HG02938 (cell line): ENCODE data around the gene GAD2.

Experiments
- ATAC-seq: cut with Tn5 transposase; IDR thresholded peaks from one replicate; pipeline ENCODE4 v1.9.1; 2021; ENCODE audit warnings: mild to moderate bottlenecking, moderate library complexity; ENCODE audit not compliant: unreplicated experiment

GAD2 gene

DNA sequence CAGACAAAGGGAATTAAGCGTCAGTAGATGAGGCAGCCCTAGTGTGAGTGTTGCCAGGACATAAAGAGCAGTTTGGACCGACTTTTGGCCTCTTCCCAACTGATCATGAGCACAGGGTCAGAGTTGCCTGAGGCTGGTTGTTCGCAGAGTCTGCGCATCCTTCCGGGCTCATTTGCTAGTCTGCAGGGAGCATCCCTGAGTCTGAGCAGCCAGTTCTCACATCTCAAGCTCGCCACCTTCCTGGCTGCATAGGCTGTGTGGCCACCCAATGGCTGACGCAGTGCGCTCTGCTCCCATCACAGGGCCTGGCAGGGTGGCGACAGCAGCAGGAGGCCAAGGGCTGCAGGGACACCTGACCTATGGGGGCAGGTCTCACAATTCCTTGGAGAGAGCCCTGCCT, 5.0 kb downstream of the GAD2 start:
- no peak for ATAC-seq

DNA sequence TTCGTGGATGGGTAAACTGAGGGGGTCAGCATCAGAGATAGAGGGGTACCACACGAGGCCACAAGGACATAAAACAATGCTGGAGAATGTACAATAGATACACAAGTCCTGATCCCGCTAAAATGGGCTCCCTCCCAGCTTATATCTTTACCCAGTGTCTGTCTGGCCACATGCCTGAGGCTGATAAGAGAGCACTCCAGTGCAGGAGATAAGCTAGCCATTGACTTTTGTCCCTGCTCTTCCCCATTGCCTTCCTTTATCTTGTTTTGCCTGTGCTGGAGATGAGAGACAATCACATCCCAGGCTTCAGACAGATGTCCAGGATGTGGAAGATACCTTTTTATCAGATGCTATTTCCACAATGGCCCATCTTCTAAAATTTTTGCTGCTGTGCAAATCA, 6.0 kb downstream of the GAD2 start:
- ATAC-seq: no peak

DNA sequence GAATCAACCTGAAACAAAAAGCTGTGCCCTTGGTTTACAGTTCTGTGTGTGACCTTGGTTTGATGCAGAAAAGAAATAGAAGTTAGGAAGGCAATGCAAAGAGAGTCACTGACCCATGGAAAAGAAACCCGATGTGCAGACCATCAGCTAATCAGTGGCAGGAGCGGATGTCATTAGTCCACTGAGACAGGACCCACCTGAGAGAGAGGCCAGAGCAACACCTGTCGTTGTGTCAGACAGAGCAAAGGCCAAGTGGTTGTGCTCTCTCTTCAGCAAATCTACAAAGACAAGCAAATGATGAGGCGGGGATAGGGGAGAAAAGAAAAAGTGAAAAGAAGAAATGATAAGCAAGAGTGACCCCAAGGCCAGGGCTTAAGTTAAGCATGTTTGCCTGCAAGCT, 8.7 kb downstream of the GAD2 start:
- no peak for ATAC-seq

DNA sequence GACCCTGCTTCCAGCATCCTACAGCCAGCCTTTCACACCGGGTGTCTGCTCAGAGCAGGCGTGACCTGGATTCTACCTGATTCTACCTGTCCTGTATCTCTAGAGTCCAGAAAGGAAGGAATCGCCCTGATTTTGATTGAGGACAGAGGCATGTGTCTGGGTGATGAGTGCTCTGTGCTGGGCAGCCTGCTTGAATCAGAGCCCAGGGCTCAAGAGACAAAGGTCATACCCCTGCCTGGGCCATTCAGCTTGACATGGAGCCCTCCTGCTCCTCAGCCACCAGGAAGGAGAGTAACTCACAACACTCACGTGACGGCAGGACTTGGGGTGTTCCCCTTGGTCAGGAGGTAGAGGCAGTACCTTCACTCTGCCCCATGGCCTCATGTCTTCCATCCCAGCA, 11.2 kb downstream of the GAD2 start:
- no peak for ATAC-seq

DNA sequence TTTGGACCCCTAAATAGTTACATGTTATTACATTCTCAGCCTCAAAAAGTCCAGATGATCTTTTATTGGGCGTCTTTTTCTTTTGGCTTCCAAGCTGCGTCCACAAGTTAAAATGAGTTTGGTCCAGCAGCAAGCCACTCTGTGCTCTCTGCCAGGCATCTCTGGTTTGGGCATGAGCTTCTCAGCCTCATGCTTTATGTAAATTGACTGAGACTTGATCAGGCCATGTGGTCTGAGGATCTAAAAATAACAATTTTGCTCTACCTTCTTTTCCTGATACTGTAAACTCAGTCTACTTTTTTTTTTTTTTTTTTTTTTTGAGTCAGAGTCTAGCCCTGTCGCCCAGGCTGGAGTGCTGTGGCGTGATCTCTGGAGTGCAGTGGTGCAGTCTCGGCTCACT, 15.6 kb downstream of the GAD2 start:
- ATAC-seq: no peak

DNA sequence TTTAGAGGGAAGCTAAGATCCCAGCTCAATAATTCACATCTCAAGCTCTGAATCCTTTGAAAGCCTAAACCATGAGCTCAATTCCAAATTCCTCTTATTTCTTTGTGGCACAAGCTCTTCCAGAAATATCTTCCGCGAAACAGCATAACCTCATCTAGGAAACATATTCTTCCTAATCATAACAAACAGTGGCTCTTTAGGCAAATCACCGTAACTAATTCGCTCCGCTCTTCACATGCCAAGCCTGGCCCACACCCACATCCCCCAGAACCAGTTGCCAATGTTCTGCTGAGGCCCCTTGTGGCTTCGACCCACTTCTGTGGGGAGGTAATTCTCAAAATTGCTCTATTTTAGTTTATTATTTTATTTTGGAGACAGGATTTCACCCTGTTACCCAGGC, 19.2 kb downstream of the GAD2 start:
- no peak for ATAC-seq

DNA sequence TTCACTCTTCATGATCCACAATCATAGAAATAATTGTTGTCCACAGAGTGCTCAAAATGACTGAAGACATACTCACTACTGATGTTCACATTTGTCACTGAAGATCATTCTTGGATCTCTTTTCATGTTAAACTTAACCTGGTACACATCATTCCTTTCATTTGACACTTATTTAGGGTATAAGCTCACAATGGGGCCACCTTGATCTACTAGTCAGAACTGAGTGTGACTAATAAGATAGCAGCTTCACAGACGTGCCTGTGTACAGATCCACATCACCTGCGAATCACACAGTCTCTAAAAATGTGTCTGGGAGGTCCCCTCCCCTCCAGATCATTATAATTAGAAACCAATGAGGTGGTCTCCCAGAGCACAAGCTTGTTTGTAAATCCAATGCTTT, 21.8 kb downstream of the GAD2 start:
- ATAC-seq: no peak

DNA sequence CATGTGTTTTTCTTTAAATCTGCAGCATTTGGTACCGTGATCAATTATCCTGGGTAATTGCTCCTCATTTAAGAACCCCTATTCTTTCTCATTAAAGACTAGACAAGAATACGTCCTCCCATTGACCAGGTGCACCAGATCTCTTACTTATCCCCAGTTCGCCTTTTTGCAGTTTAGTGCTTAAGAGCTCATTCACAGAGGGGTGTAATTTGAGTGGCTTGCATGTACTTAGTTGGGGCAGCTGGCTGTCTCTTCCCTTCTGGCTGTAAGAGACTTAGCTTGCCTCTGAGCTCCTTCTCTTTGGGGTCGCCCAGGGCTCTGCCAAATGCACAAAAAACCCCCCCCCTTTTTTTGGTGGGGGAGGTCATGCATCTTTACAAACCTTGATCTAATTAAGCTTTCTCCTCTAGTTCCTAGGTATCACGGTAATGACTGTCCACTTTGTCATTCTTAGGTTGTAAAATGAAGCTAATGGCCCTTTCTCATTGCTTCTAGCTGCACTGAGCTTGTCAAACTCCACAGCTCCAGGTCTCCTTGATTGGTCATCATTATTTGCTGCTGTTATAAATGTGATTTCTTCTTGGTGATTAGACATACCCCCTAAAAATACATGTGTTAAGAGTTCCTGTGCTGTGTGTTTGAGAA, 26.3 kb downstream of the GAD2 start:
- no peak for ATAC-seq

DNA sequence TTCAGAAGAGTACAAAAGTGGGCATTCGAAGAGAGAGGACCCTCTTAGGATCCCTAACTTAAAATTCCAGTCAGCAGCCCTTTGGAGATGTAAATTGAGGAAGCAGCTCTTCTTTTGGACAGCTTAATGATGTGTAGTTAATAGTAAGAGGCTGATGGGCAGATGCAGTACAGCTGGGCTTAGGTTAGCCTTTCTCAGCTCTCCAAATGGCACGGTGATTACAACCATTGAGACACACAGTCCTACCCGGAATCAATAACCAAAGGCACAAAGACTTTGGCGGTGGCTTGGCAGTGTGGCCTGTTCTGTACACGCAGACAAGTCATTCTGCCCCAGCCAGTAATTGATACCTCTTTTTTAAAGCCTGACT, 26.8 kb downstream of the GAD2 start:
- no peak for ATAC-seq

DNA sequence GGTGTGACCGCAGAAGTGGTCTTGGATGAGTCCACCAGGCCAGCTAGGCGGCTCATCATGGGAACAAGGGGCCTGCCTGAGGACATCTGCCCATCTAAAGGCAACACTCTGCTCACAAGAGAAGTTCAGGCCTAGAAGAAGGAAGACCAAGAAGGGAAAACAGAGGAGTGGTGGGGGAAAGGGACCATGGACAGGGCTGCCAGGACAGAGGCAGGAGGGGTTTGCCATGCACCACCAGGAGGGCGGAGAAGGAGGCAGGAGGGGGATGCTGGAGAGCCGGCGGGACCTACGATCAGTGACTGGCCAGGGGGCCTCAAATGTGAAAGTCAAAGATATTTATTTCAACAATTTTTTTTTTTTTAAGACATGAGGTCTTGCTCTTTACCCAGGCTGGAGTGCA, 33.1 kb downstream of the GAD2 start:
- no peak for ATAC-seq

DNA sequence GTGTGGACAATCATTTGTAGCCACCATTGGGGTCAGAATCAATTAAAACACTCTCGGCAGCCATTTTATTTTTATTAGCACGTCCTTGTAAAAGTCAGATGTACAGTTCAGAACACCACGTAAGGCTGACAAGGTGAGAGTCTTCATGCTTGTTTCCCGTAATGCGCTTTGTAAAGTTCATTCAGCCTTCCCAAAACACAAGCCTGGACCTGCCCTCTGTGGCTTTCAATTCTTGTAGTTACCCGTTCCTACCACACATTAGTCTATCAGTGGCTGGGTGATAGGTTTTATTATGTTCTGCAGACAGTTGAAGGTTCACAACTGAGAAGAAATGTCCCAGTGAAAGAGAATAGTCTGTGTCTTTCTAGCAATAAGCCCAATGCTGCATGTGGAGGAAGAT, 35.4 kb downstream of the GAD2 start:
- ATAC-seq: no peak

DNA sequence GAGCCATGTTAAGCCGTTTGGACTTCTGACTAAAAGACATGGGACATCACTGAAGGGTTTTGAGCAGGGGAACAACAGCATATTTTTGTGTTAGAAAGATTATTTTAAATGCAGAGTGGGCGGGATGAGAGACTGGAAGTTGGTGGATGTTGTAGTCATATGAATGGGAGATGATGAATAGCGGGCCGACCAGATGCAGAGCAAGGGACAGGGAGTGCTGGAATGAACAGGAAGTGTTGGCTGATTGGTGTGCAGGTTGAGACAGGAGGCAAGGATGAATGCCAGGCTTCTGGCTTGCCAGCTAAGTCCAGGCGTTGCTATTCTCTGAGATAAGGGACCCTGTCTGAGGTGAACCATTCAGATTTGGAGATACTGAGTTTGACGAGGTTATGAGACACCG, 38.0 kb downstream of the GAD2 start:
- no peak for ATAC-seq

DNA sequence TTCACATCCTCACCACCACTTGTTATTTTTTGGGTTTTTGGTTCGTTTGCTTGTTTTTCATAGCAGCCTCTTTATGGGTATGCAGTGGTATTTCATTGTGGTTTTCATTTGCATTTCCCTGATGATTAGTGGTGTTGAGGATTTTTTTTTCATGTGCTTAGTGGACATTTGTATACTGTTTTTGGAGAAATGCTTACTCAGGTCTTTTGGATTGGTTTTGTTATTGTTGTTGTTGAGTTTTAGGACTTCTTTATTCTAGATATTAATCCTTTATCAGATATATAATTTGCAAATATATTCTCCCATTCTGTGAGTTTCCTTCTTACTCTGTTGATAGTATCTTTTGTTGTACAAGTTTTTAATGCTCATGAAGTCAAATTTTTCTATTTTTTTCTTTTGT, 42.8 kb downstream of the GAD2 start:
- ATAC-seq: no peak

DNA sequence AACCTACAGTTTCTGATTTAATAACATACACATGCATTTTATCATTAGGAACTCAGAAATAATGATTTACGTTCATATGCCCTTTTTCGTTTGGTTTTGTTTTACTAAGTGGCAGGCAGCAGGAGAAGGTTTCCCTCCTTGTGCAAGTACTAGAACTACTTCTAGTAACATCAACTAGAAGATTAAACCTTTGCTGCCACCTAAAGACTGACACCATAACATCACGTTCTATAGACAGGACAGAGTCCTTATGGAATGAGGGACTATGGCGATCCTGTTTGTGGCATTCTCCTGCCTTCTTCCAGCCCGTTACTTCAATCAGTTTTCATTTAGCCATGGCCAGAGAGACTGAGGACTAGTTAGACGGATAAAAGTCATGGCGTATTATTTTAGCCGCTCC, 53.2 kb downstream of the GAD2 start:
- no peak for ATAC-seq

DNA sequence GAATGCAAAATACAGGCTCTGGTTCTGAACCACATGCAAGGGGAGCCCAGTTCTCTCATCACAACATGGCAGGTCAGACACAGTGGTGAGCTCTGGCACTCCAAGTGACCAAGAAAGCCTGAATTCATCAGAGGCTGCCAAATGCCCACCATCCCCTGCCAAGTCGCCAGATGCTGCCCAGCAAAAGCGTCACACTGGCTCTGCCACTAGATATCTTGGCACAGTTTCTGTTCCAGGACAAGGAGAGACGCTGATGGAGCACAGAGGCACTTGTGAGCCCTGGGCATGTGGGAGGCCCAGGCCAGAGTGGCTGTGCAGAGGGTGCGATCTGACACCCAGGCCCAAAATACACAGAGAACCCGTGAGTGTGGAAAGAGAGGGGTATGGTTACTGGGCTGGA, 57.8 kb downstream of the GAD2 start:
- no peak for ATAC-seq

DNA sequence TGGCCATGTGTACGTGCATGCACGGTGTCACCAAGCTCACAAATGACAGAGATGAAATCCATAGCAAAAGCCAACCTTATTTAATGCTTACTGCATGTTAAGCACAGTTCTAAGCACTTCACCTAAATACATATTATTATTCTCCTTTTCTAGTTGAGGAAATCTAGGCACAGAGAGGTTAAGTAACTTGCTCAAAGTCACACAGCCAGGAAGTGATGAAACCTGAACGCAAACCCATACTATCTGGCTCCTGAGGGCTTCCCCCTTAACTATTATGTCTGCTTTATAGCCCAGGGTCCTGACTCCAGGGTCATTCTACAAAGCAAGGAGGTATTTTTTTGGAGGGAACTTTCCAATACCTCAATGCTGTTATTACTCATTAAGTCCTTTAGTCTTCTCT, 61.7 kb downstream of the GAD2 start:
- ATAC-seq: no peak

DNA sequence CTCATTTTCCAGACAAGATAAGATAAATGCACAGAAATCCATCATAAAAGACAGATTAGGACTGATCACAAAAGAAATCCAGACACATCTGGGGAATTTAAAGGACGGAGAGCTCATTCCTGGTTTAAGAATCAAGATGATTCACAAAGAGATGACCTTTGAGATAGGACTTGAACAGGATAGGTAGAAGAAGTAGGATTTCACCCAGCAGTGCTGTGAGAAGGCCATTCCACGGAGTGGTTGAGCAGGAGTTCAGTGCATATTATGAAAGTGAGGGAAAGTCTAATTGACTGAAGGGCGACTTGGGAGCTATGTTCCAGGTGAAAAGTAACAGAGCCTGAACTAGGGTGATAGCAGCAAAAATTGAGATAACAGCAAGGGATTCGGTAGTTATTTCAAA, 73.7 kb downstream of the GAD2 start:
- no peak for ATAC-seq

DNA sequence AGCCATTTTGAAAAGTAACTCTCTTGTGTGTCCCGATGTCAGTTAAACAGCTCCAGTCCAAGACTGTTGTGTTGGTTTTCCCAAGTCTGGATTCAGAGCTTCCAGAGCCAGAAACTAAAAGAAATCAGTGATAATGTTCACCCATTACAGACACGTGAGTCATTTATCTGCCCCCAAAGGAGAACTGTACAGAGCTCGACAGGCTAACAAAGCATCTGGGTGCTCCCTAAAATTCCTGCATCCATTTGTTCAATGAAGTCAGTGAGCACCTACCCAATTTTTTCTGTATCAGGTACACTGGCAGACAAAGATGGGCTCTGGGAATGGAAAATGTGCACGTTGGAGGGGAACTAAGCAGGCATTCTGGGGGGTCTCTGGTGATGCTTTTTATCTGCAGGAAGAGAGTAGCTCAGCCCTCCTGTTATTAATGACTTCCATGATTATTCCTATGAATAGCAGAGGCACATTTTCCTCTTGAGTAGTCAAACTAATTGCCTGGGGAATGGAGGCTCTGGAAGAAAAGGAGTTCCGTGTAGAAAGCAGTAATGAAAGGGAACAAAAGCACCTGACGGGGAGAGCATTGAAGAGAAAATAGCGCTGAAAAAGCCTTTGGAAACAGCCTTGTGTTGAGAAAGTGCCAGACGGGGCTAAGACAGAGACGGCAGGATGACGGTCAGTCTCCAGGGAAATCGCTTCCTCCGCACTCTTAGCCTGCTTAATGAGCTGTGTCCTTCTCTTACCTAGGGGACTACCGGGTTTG, 75.3 kb downstream of the GAD2 start:
- no peak for ATAC-seq

DNA sequence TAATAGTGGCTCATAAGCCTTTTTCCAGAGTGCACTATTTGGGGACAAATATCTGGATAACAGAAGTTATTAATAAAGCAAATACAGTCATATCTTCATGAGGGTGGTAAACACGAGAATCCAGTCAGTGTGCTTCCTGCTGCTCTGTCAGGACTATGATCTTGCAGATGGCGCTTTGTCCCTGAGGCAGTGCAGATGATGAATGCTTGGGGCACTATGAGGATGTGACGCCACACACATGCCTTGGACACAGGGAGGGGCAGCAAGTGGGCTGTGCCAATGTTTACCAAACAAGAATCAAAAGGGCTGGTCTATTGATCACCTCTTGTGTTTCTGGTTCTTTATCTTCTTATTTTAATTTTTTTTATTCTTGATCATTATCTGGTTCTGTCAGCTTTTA, 79.8 kb downstream of the GAD2 start:
- no peak for ATAC-seq

DNA sequence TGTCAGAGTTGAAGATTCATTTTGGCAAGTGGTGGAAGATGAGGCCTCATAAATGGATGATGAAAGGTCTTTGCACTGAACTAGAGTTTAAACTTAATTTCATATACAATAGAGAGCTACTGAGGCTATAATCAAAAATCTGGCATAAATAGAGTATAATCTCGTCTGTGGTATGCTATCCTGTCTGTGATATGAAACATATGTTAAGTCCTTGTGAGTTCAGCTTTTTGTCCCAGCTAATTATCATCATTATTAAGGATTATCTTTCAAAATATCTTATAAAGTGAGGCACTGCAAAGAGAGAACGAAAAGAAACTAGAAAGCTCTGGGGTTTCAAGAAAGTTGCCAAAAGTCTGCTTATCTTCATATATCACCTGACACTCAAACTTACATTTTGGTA, 83.4 kb downstream of the GAD2 start:
- ATAC-seq: no peak

DNA sequence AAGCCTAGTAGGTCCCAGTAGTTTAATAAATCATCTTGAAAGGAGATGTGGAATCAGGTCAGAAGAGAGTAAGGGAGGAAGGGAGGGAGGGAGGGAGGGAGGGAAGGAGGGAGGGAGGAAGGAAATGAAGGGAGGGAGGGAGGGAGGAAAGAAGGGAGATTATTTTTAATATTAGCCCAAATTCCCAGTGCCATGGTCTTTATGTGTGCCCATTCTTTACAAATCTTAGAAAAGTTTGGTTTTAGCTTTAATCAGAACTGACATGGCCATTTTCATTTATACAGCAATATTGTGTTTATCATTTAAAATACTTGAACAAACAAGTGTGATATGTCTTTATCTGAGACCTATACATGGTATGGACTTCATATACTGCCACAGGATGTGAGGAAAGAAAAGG, 86.8 kb downstream of the GAD2 start:
- no peak for ATAC-seq

DNA sequence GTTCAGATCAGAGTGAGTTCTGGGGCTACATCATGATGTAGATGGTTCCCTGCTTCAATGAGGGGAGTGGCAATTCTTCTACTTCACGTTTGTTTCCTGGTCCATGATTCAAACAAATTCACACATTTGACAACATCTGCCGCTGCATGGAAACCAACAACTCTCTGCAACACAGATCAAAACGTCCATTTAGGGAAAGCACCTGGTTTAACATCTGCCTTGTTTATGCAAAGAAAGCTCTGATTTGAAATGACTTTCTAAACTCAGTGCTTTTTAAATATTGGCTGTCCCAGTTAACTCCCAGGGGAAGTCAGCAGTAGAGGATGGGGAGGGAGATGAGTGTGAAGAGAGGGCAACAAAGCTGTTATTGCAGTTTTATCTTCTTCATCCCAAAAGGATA, 93.8 kb downstream of the GAD2 start:
- ATAC-seq: peak; percentile 68

DNA sequence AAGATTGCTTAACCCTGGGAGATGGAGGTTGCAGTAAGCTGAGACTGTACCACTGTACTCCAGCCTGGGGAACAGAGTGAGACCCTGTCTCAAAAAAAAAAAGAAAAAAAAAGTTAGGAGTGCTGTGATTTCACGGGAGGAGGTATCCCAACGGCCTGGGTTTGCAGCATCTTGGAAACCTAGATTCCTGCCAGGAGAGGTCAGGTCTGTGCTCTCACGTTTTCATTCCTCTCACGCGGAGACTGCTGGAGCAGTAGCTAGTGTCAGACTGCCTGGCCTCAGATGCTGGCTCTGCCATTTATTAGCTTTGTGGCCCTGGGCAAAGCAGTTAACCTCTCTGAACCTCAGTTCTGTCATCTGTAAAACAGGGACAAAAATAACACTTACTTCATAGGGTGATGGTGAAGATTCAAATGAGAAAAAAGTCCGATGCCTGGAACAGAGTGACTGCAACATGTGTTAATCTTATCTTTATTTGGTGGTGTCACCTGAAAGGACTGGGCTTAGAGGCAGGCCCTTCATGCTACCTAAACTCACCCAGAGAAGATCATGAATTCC, 94.9 kb downstream of the GAD2 start:
- ATAC-seq: no peak
